Keratinocyte (primary cell): ENCODE results near the gene DNAJC7.
"Not testable (repeated sequence)": the region's sequence is repeated elsewhere in the genome, so short reads cannot be mapped to it uniquely, and the experiment has no call there.

Experiments
- EZH2 ChIP-seq: IDR thresholded peaks from one replicate; pipeline ENCODE4 v1.6.1; 2012; ENCODE audit warnings: inconsistent platforms, mild to moderate bottlenecking, low read length, moderate library complexity
- TF ChIP-seq, protein P1 (sequence below), 3 experiments: IDR thresholded peaks in 1 of 3; conservative IDR thresholded peaks in 1 of 3; optimal IDR thresholded peaks in 1 of 3; 2 replicates in 2 of 3; 3 replicates in 1 of 3; pipeline versions ENCODE3 to v1.5.1; 2011; ENCODE audit warnings: low read length in 3 of 3, mild to moderate bottlenecking in 3 of 3, moderate library complexity in 2 of 3, control low read depth in 1 of 3, inconsistent platforms in 1 of 3; ENCODE audit not compliant: insufficient read depth in 2 of 3; ENCODE audit errors: extremely low read depth in 1 of 3

DNA sequence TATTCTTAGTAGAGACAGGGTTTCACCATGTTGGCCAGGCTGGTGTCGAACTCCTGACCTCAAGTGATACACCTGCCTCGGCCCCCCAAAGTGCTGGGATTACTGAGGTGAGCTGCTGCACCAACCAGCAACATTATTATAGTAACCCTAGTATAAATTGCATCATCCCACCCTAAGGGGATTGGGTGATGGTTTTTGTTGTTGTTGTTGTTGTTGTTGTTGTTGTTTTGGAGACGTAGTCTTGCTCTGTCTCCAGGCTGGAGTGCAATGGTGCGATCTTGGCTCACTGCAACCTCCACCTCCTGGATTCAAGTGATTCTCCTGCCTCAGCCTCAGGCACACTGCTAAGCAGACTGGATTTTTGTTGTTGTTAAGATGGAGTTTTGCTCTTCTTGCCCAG, 85.5 kb downstream of the DNAJC7 start:
- TF ChIP-seq, protein P1, sequence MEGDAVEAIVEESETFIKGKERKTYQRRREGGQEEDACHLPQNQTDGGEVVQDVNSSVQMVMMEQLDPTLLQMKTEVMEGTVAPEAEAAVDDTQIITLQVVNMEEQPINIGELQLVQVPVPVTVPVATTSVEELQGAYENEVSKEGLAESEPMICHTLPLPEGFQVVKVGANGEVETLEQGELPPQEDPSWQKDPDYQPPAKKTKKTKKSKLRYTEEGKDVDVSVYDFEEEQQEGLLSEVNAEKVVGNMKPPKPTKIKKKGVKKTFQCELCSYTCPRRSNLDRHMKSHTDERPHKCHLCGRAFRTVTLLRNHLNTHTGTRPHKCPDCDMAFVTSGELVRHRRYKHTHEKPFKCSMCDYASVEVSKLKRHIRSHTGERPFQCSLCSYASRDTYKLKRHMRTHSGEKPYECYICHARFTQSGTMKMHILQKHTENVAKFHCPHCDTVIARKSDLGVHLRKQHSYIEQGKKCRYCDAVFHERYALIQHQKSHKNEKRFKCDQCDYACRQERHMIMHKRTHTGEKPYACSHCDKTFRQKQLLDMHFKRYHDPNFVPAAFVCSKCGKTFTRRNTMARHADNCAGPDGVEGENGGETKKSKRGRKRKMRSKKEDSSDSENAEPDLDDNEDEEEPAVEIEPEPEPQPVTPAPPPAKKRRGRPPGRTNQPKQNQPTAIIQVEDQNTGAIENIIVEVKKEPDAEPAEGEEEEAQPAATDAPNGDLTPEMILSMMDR (optimal IDR thresholded peaks at IDR 0.05 in 1 of 3, IDR thresholded peaks at IDR 0.05 in 1 of 3, conservative IDR thresholded peaks at IDR 0.05 in 1 of 3; ENCODE audit: extremely low read depth in 1 of 3, insufficient read depth in 2 of 3, low read length in 3 of 3) = not testable (repeated sequence)
- TF ChIP-seq EZH2 = not testable (repeated sequence)
